K562 (cell line): ENCODE measurements around the gene ARHGAP28. TPM values are rescaled to one million over a fixed set of nuclear protein-coding genes. Genes with fewer than 3 reads are reported as not detected.
A peak's percentile ranks its signal among the peaks of the same experiment; 100 is the strongest.

Source experiments
- ATAC-seq: fragments of 200-7000 bp; cut with Tn5 transposase; 3 replicates; pipeline ENCODE4 v1.9.1; 2020; ENCODE audit warnings: moderate library complexity
- BruUV-seq: library from RNA; stranded (reverse); fragments of 400-500 nt; replicated peaks from 2 replicates; lab custom pipeline; 2021; lab: Mats Ljungman, UMichigan
- CTCF ChIA-PET: fragments of 300-600 bp; formaldehyde crosslinking; extraction: SDS; loops from one replicate; lab custom pipeline; 2021; ENCODE audit warnings: low intra/inter-chr PET ratio; lab: Yijun Ruan, JAX
- POLR2A ChIA-PET: fragments of 300-600, 350-650 bp; sonication (Branson Sonifier 250); formaldehyde crosslinking; extraction: SDS; loops from one replicate; lab custom pipeline; 2021; ENCODE audit warnings: antibody characterized with exemption, inconsistent platforms; lab: Yijun Ruan, JAX
- DNase-seq, 4 experiments: peaks; one replicate each; pipeline versions ENCODE4 v3.0.0 to v3.0.0-alpha.2; 2011 to 2018; ENCODE audit warnings: low spot score in 3 of 4, mixed read lengths in 3 of 4; ENCODE audit errors: extremely low read depth in 1 of 4
- FAIRE-seq: peaks from 2 replicates; lab custom pipeline; 2011; peaks lifted over from hg19 to GRCh38; lab: Jason Lieb, UNC
- H2AFZ ChIP-seq: 2 replicates; pipeline ENCODE4 v1.6.0; 2011; ENCODE audit warnings: low read depth, low read length, control low read depth, inconsistent platforms
- H3K27ac ChIP-seq: fragments of 200-600 bp; 3 replicates; pipeline ENCODE4 v1.8.0; 2011; ENCODE audit warnings: low read depth, mild to moderate bottlenecking, control low read depth, inconsistent platforms, low read length, moderate library complexity, mixed read lengths; ENCODE audit errors: extremely low read depth
- H3K27me3 ChIP-seq, 2 experiments: fragments of 300-600 bp in 1 of 2; 2 replicates in 1 of 2; 3 replicates in 1 of 2; pipeline versions ENCODE4 v1.6.0 to v1.8.0; 2011; ENCODE audit warnings: inconsistent platforms in 2 of 2, low read length in 2 of 2, mild to moderate bottlenecking in 1 of 2, mixed read lengths in 1 of 2, moderate library complexity in 1 of 2; ENCODE audit not compliant: control insufficient read depth in 2 of 2, insufficient read depth in 2 of 2
- H3K36me3 ChIP-seq: fragments of 300-600 bp; 3 replicates; pipeline ENCODE4 v1.8.0; 2011; ENCODE audit warnings: mild to moderate bottlenecking, low read length, inconsistent platforms; ENCODE audit not compliant: control insufficient read depth, insufficient read depth
- H3K4me1 ChIP-seq, 2 experiments: fragments of 200-600 bp in 1 of 2; replicated peaks in 1 of 2; 2 replicates in 1 of 2; 3 replicates in 1 of 2; pipeline versions ENCODE4 v1.5.1 to v1.8.0; 2011; ENCODE audit warnings: inconsistent platforms in 2 of 2, low read length in 2 of 2, mild to moderate bottlenecking in 1 of 2, mixed read lengths in 1 of 2, moderate library complexity in 1 of 2; ENCODE audit not compliant: control insufficient read depth in 2 of 2, insufficient read depth in 2 of 2
- H3K4me2 ChIP-seq: 2 replicates; pipeline ENCODE4 v1.6.1; 2011; ENCODE audit warnings: low read length, control low read depth, inconsistent platforms, mixed read lengths; ENCODE audit not compliant: insufficient read depth
- H3K4me3 ChIP-seq: fragments of 200-600 bp; sonication (generic), shearing (Covaris generic); 2 replicates; pipeline ENCODE4 v1.5.1; 2016; ENCODE audit warnings: control low read depth, inconsistent platforms
- H3K79me2 ChIP-seq: fragments of 200-600 bp; 3 replicates; pipeline ENCODE4 v1.8.0; 2011; ENCODE audit warnings: low read length, inconsistent platforms; ENCODE audit not compliant: control insufficient read depth, insufficient read depth
- H3K9ac ChIP-seq, 2 experiments: 2 replicates each; pipeline versions ENCODE4 v1.6.0 to v1.6.1; 2011; ENCODE audit warnings: low read depth in 2 of 2, low read length in 2 of 2, control low read depth in 1 of 2, inconsistent platforms in 1 of 2, mild to moderate bottlenecking in 1 of 2, mixed read lengths in 1 of 2; ENCODE audit not compliant: insufficient read depth in 1 of 2
- H3K9me1 ChIP-seq: one replicate; pipeline ENCODE4 v1.6.0; 2011; ENCODE audit warnings: inconsistent platforms, mild to moderate bottlenecking, low read length, moderate library complexity; ENCODE audit not compliant: control insufficient read depth, insufficient read depth
- H3K9me3 ChIP-seq: replicated peaks from 2 replicates; pipeline ENCODE4 v1.5.1; 2011; ENCODE audit warnings: low read depth, low read length, inconsistent platforms; ENCODE audit not compliant: control insufficient read depth, insufficient read depth
- H4K20me1 ChIP-seq: replicated peaks from 2 replicates; pipeline ENCODE4 v1.6.1; 2011; ENCODE audit warnings: low read length, inconsistent platforms, mixed read lengths; ENCODE audit not compliant: control insufficient read depth, insufficient read depth
- CBFA2T2 ChIP-seq: fragments of 450-650 bp; conservative IDR thresholded peaks from 2 replicates; pipeline ENCODE4 v1.6.1; 2017; ENCODE audit warnings: mild to moderate bottlenecking
- CREM ChIP-seq: IDR thresholded peaks from 2 replicates; pipeline ENCODE4 v1.6.1; 2014; ENCODE audit warnings: antibody characterized with exemption, low read depth
- EGR1 ChIP-seq: fragments of 450-650 bp; conservative IDR thresholded peaks from 2 replicates; pipeline ENCODE4 v1.6.1; 2017; ENCODE audit warnings: mild to moderate bottlenecking
- EP300 ChIP-seq: IDR thresholded peaks from 2 replicates; pipeline ENCODE4 v1.6.1; 2012; ENCODE audit warnings: low read length, improper control_type of control experiment
- HEY1 ChIP-seq: fragments of 250-450 bp; sonication (Bioruptor Pico); IDR thresholded peaks from 2 replicates; pipeline ENCODE4 v1.5.0; 2020; ENCODE audit warnings: mild to moderate bottlenecking, moderate library complexity, borderline replicate concordance
- HMGN3 ChIP-seq: IDR thresholded peaks from 2 replicates; pipeline ENCODE4 v1.6.1; 2011; ENCODE audit warnings: borderline replicate concordance, low read depth, mild to moderate bottlenecking, mixed read lengths, low read length; ENCODE audit not compliant: insufficient read length; ENCODE audit errors: extremely low read depth
- ILF3 ChIP-seq: fragments of 450-650 bp; IDR thresholded peaks from 2 replicates; pipeline ENCODE4 v1.6.1; 2018; ENCODE audit warnings: antibody characterized with exemption, mild to moderate bottlenecking, moderate library complexity, borderline replicate concordance
- JUND ChIP-seq, 2 experiments: IDR thresholded peaks; 2 replicates in 1 of 2; 3 replicates in 1 of 2; pipeline ENCODE4 v1.6.1; 2011; ENCODE audit warnings: borderline replicate concordance in 2 of 2, low read depth in 2 of 2, low read length in 2 of 2, improper control_type of control experiment in 1 of 2, missing biosample characterization in 1 of 2, missing genetic modification characterization in 1 of 2, missing genetic modification reagents in 1 of 2
- MTA2 ChIP-seq: fragments of 450-650 bp; IDR thresholded peaks from 2 replicates; pipeline ENCODE4 v1.6.1; 2016; ENCODE audit warnings: low read depth
- MYBL2 ChIP-seq, 2 experiments: fragments of 450-650 bp in 1 of 2; sonication (generic) in 1 of 2; formaldehyde crosslinking in 1 of 2; IDR thresholded peaks; 2 replicates each; pipeline versions ENCODE4 v1.6.1 to v1.8.1; 2017 to 2022; ENCODE audit warnings: borderline replicate concordance in 1 of 2, inconsistent platforms in 1 of 2, low read depth in 1 of 2, mild to moderate bottlenecking in 1 of 2, missing genetic modification reagents in 1 of 2, moderate library complexity in 1 of 2
- NFIC ChIP-seq: fragments of 450-650 bp; IDR thresholded peaks from 2 replicates; pipeline ENCODE4 v1.6.1; 2017; ENCODE audit warnings: mild to moderate bottlenecking, inconsistent platforms
- NR1H2 ChIP-seq: sonication (generic); formaldehyde crosslinking; IDR thresholded peaks from 2 replicates; pipeline ENCODE4 v1.4.0; 2020; ENCODE audit warnings: mild to moderate bottlenecking, missing genetic modification reagents
- POLR2AphosphoS2 ChIP-seq: IDR thresholded peaks from 2 replicates; pipeline ENCODE4 v1.6.1; 2012; ENCODE audit warnings: low read length, improper control_type of control experiment
- POLR2AphosphoS5 ChIP-seq: IDR thresholded peaks from 2 replicates; pipeline ENCODE4 v1.6.1; 2011; ENCODE audit warnings: mild to moderate bottlenecking, low read depth, low read length, moderate library complexity; ENCODE audit not compliant: control insufficient read depth, insufficient read depth
- PRMT5 ChIP-seq: sonication (generic); formaldehyde crosslinking; IDR thresholded peaks from 2 replicates; pipeline ENCODE4 v1.5.0; 2020; ENCODE audit warnings: missing genetic modification reagents
- SMARCA4 ChIP-seq: fragments of 450-650 bp; IDR thresholded peaks from 2 replicates; pipeline ENCODE4 v1.6.1; 2016
- SP2 ChIP-seq: IDR thresholded peaks from 2 replicates; pipeline ENCODE4 v1.6.1; 2011; ENCODE audit warnings: mild to moderate bottlenecking, low read depth, low read length, moderate library complexity; ENCODE audit not compliant: poor library complexity, severe bottlenecking; ENCODE audit errors: extremely low read depth
- TAL1 ChIP-seq: fragments of 450-650 bp; IDR thresholded peaks from 2 replicates; pipeline ENCODE4 v1.6.1; 2016; ENCODE audit warnings: mild to moderate bottlenecking
- TCF3 ChIP-seq: sonication (generic); formaldehyde crosslinking; IDR thresholded peaks from 2 replicates; pipeline ENCODE4 v1.4.0; 2020; ENCODE audit warnings: mild to moderate bottlenecking, missing genetic modification reagents
- WGBS: fragments of 100-300 bp; shearing (Covaris generic); methylation state at CpG from one replicate; pipeline ENCODE4 v1.1.6; 2016; ENCODE audit warnings: low coverage, mixed read lengths; ENCODE audit not compliant: insufficient coverage; ENCODE audit errors: missing lambda C conversion rate; 5-methylcytosine and 5-hydroxymethylcytosine counted together
- in situ Hi-C: fragments of 300-500 bp; cut with MboI; formaldehyde crosslinking; loops from 4 replicates; pipeline ENCODE4 v1.15.0; 2018; ENCODE audit warnings: inconsistent platforms, mixed read lengths
- intact Hi-C: fragments of 100-400 bp; cut with micrococcal nuclease; formaldehyde crosslinking; loops from 2 replicates; pipeline ENCODE4 v1.14.2; 2022
- polyA plus RNA-seq, 8 experiments: library from polyadenylated mRNA; depleted of rRNA in 4 of 8; stranded (reverse) in 5 of 8; unstranded in 3 of 8; fragments of >200 nt; fragmentation: Nextera tagmentation in 2 of 8; fragmentation: Illumina TruSeq in 1 of 8; extraction: Ambion mirVana in 2 of 8; extraction: Trizol in 1 of 8; gene quantifications; 2 replicates each; pipeline versions ENCODE4 v1.2.1 to v1.2.3, GENCODE V29; 2011 to 2014; ENCODE audit warnings: inconsistent platforms in 1 of 8, missing spikeins in 1 of 8
- total RNA-seq, 7 experiments: library from RNA; depleted of rRNA in 6 of 7; stranded (reverse); fragments of >200 nt in 6 of 7; fragmentation: Illumina TruSeq in 2 of 7; extraction: Trizol in 2 of 7; gene quantifications; 2 replicates each; pipeline versions ENCODE4 v1.2.1 to v1.2.3, GENCODE V29; 2011 to 2021; ENCODE audit warnings: low replicate concordance in 1 of 7
- TF ChIP-seq, protein P1 (sequence below), 2 experiments: IDR thresholded peaks; 2 replicates each; pipeline ENCODE4 v1.6.1; 2011; ENCODE audit warnings: borderline replicate concordance in 1 of 2, control low read depth in 1 of 2, low read depth in 1 of 2, low read length in 1 of 2, mild to moderate bottlenecking in 1 of 2, mixed read lengths in 1 of 2, moderate library complexity in 1 of 2; ENCODE audit not compliant: insufficient read depth in 1 of 2, insufficient read length in 1 of 2, poor library complexity in 1 of 2, severe bottlenecking in 1 of 2; ENCODE audit errors: extremely low read depth in 1 of 2
- TF ChIP-seq, protein P2 (sequence below): sonication (generic); formaldehyde crosslinking; IDR thresholded peaks from 2 replicates; pipeline ENCODE4 v1.8.0; 2022; ENCODE audit warnings: missing genetic modification reagents, mild to moderate bottlenecking, moderate library complexity, borderline replicate concordance

Gene ARHGAP28
- total and polyA plus RNA-seq, 9 of the 15 experiments (the other 6 are each of a cell fraction or from before 2014, with no cell fraction given) = 0.93 to 5.9 (median 5.0) TPM

DNA sequence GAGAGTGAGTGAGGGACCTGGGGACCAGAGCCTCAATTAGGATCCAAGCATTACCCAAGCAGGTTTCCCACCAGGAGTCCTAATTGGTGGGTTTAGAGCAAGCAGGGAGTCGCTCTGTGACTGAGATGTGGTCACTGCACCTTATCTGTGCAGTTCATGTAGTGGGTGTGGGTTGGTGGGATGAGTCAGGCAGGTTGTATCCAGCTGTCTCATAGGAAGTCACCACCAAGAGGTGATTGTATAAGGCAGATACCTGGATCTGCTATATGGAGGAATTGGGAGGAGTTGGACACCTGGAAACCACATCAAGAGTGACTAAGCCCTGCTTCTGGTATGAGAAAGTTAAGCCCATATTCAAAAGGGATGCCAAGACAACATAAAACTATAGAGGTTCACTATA, 106.8 kb downstream of the ARHGAP28 start:
- peak; percentile 95 for FAIRE-seq
- ChIA-PET POLR2A (interaction anchor here (0.9 kb wide), 1 partner anchor 13 kb away, joined by 3 read pairs; no protein-coding TSS in a partner anchor), CTCF (no interaction called here)
- H3K36me3 ChIP-seq = no peaks in the 10 kb centered on the region
- H3K9me3 ChIP-seq = no peaks in the 10 kb centered on the region
- no peak overlapping the region for H3K4me3 ChIP-seq
- H4K20me1 ChIP-seq = no peaks in the 10 kb centered on the region
- no peak overlapping the region for H3K9ac ChIP-seq
- H3K27me3 ChIP-seq = no peaks in the 10 kb centered on the region; a peak in 1 of 5 replicates
- H3K4me2 ChIP-seq = peak overlapping the region; percentile 43
- no peak overlapping the region for H3K27ac ChIP-seq
- intact Hi-C loops (no loop called here), in situ Hi-C loops (no loop called here)
- peak; percentile 97 for ATAC-seq
- peaks cover 0 to 10% of the 10 kb centered on the region in 2 experiments; a peak in 2 of 5 replicates for H3K4me1 ChIP-seq
- no peaks in the 10 kb centered on the region for H3K79me2 ChIP-seq
- no peaks in the 10 kb centered on the region for H3K9me1 ChIP-seq
- WGBS = 0% methylated on average over 1 of the region's 1 CpG
- peak; percentile 21 to 66 (median 44) for DNase-seq
- no peak overlapping the region for H2AFZ ChIP-seq
- no TSS peak for BruUV-seq
- TF ChIP-seq, protein P1, sequence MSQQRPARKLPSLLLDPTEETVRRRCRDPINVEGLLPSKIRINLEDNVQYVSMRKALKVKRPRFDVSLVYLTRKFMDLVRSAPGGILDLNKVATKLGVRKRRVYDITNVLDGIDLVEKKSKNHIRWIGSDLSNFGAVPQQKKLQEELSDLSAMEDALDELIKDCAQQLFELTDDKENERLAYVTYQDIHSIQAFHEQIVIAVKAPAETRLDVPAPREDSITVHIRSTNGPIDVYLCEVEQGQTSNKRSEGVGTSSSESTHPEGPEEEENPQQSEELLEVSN (IDR thresholded peaks at IDR 0.05; ENCODE audit: borderline replicate concordance in 1 of 2, extremely low read depth in 1 of 2, insufficient read depth in 1 of 2, insufficient read length in 1 of 2, low read depth in 1 of 2, low read length in 1 of 2, poor library complexity in 1 of 2, severe bottlenecking in 1 of 2) = peak in 1 of 2 experiments; percentile 37
- TF ChIP-seq, protein P2, sequence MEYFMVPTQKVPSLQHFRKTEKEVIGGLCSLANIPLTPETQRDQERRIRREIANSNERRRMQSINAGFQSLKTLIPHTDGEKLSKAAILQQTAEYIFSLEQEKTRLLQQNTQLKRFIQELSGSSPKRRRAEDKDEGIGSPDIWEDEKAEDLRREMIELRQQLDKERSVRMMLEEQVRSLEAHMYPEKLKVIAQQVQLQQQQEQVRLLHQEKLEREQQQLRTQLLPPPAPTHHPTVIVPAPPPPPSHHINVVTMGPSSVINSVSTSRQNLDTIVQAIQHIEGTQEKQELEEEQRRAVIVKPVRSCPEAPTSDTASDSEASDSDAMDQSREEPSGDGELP (CRISPR knock-in tag) = peak; percentile 44; the same call in 1 of the 2 replicates
- TF ChIP-seq CBFA2T2 (peak; percentile 74), SMARCA4 (peak; percentile 51; the same call in 1 of the 2 replicates), CREM (no peak), ILF3 (no peak), TAL1 (peak; percentile 61; the same call in 1 of the 2 replicates), SP2 (no peak), POLR2AphosphoS2 (no peak), NFIC (peak; percentile 9; the same call in 1 of the 2 replicates), NR1H2 (no peak), TCF3 (CRISPR knock-in tag) (peak; percentile 84), HEY1 (CRISPR knock-in tag) (no peak), POLR2AphosphoS5 (peak; percentile 28; the same call in 1 of the 2 replicates), MYBL2 (IDR thresholded peaks at IDR 0.05; ENCODE audit: low read depth) (no peak), MYBL2 (CRISPR knock-in tag; IDR thresholded peaks at IDR 0.05; ENCODE audit: borderline replicate concordance) (no peak), EP300 (peak; percentile 50; the same call in 1 of the 2 replicates), EGR1 (peak; percentile 23; the same call in 1 of the 2 replicates), MTA2 (no peak), JUND (IDR thresholded peaks at IDR 0.05; ENCODE audit: borderline replicate concordance, low read depth, low read length) (peak; percentile 79), JUND (tag; IDR thresholded peaks at IDR 0.05; ENCODE audit: borderline replicate concordance, low read depth, low read length) (peak; percentile 57; the same call in 1 of the 3 replicates), PRMT5 (CRISPR knock-in tag) (no peak), HMGN3 (no peak)
